Caco-2 (cell line): Measurements from ENCODE around the gene SAMD11. TPM values are rescaled to one million over a fixed set of nuclear protein-coding genes. Genes with fewer than 3 reads are reported as not detected.
"Not testable (repeated sequence)": the region's sequence is repeated elsewhere in the genome, so short reads cannot be mapped to it uniquely, and the experiment has no call there.

Source experiments
- Bru-seq: library from RNA; stranded (reverse); fragments of 400-500 nt; gene quantifications from one replicate; lab custom pipeline; 2021; lab: Mats Ljungman, UMichigan
- BruChase-seq, 2 experiments: library from RNA; stranded (reverse); fragments of 400-500 nt; gene quantifications; one replicate each; lab custom pipeline; 2021; lab: Mats Ljungman, UMichigan
- BruUV-seq: library from RNA; stranded (reverse); fragments of 400-500 nt; replicated peaks from 2 replicates; lab custom pipeline; 2021; lab: Mats Ljungman, UMichigan
- CTCF ChIA-PET: fragments of 300-600 bp; sonication (Branson Sonifier 250); formaldehyde crosslinking; loops from one replicate; lab custom pipeline; 2022; ENCODE audit warnings: antibody characterized with exemption; lab: Charles Lee
- POLR2A ChIA-PET: fragments of 300-600 bp; sonication (Branson Sonifier 250); formaldehyde crosslinking; loops from one replicate; lab custom pipeline; 2022; ENCODE audit warnings: antibody characterized with exemption; lab: Charles Lee
- DNase-seq, 2 experiments: peaks; one replicate each; pipeline versions ENCODE4 v3.0.0 to v3.0.0-alpha.2; 2020 to 2022
- H3K27me3 ChIP-seq: replicated peaks from 2 replicates; pipeline ENCODE4 v1.6.0; 2011; ENCODE audit warnings: low read length; ENCODE audit not compliant: control insufficient read depth, insufficient read depth
- H3K36me3 ChIP-seq: 2 replicates; pipeline ENCODE4 v1.5.1; 2011; ENCODE audit warnings: low read length; ENCODE audit not compliant: control insufficient read depth, insufficient read depth
- H3K4me1 ChIP-seq: fragments of 250-450 bp; sonication (Bioruptor Pico); 2 replicates; pipeline ENCODE4 v1.5.1; 2020; ENCODE audit warnings: mild to moderate bottlenecking
- H3K4me3 ChIP-seq: 2 replicates; pipeline ENCODE4 v1.5.1; 2011; ENCODE audit warnings: low read depth, mild to moderate bottlenecking, control low read depth, low read length
- H3K9me3 ChIP-seq: fragments of 250-450 bp; sonication (Bioruptor Pico); 2 replicates; pipeline ENCODE4 v1.5.1; 2020; ENCODE audit warnings: mild to moderate bottlenecking, moderate library complexity
- H3K27ac Mint-ChIP-seq: one replicate; pipeline ENCODE4 v1.8.0; 2022; ENCODE audit warnings: mixed read lengths; ENCODE audit not compliant: unreplicated experiment
- H3K27me3 Mint-ChIP-seq: one replicate; pipeline ENCODE4 v1.8.0; 2022; ENCODE audit warnings: mixed read lengths; ENCODE audit not compliant: insufficient read depth, unreplicated experiment
- H3K36me3 Mint-ChIP-seq: one replicate; pipeline ENCODE4 v1.8.0; 2022; ENCODE audit warnings: mild to moderate bottlenecking, mixed read lengths; ENCODE audit not compliant: insufficient read depth, unreplicated experiment
- H3K4me1 Mint-ChIP-seq: one replicate; pipeline ENCODE4 v1.8.0; 2022; ENCODE audit warnings: low read depth, mixed read lengths; ENCODE audit not compliant: unreplicated experiment
- H3K4me3 Mint-ChIP-seq: one replicate; pipeline ENCODE4 v1.8.0; 2022; ENCODE audit warnings: mild to moderate bottlenecking, moderate library complexity, mixed read lengths; ENCODE audit not compliant: unreplicated experiment
- H3K9me3 Mint-ChIP-seq: one replicate; pipeline ENCODE4 v1.8.0; 2022; ENCODE audit warnings: mixed read lengths; ENCODE audit not compliant: unreplicated experiment
- CTCF ChIP-seq, 2 experiments: fragments of 200-600 bp in 1 of 2; IDR thresholded peaks; 1 replicate in 1 of 2; 2 replicates in 1 of 2; pipeline versions ENCODE4 v1.5.1 to v1.8.0; 2011 to 2022; ENCODE audit warnings: antibody characterized with exemption in 1 of 2, control low read depth in 1 of 2, inconsistent platforms in 1 of 2, low read depth in 1 of 2, low read length in 1 of 2, mild to moderate bottlenecking in 1 of 2, moderate library complexity in 1 of 2; ENCODE audit not compliant: insufficient read depth in 1 of 2, severe bottlenecking in 1 of 2, unreplicated experiment in 1 of 2
- intact Hi-C: fragments of 100-400 bp; cut with micrococcal nuclease; formaldehyde crosslinking; loops from one replicate; pipeline ENCODE4 v1.10.0; 2022; ENCODE audit not compliant: unreplicated experiment
- long read RNA-seq: library from polyadenylated mRNA; stranded (forward); transcript quantifications from one replicate; pipeline ENCODE4 v2.0.0, GENCODE V29; 2022
- total RNA-seq: library from RNA; stranded (reverse); gene quantifications from 2 replicates; pipeline ENCODE4 v1.2.3, GENCODE V29; 2022

Gene SAMD11
- total RNA-seq (0.54 and 0.63 TPM in 2 replicates), Bru-seq, nascent RNA (percentile 10 among the genes with signal in this experiment), BruChase-seq, experiment 1, labeled RNA remaining after a 2-hour chase (not detected), BruChase-seq, experiment 2, labeled RNA remaining after a 6-hour chase (not detected)
- long read RNA-seq = 0 reads

GRCh38 chr1:923131-923990 lies at the start of gene SAMD11:
SAMD11 (plus strand) TSS chr1:923923; CDS start chr1:924432, 509 bp downstream.
- no peak for TF ChIP-seq CTCF (IDR thresholded peaks at IDR 0.05; ENCODE audit: insufficient read depth in 1 of 2, low read depth in 1 of 2, low read length in 1 of 2, severe bottlenecking in 1 of 2, unreplicated experiment in 1 of 2)

GRCh38 chr1:876428-877208 lies 47.1 kb upstream of the SAMD11 start:
- H3K4me3 ChIP-seq, BruUV-seq, H3K27ac Mint-ChIP-seq, H3K4me1 ChIP-seq, H3K27me3 Mint-ChIP-seq, H3K36me3 Mint-ChIP-seq, H3K27me3 ChIP-seq, intact Hi-C loops, POLR2A ChIA-PET, H3K4me1 Mint-ChIP-seq, CTCF ChIA-PET, H3K9me3 ChIP-seq, H3K36me3 ChIP-seq, H3K4me3 Mint-ChIP-seq, H3K9me3 Mint-ChIP-seq, DNase-seq: not testable (repeated sequence)

More at GRCh38 chr1:923131-923990, at the start of gene SAMD11:
- ChIA-PET CTCF (no interaction called here), POLR2A (no interaction called here)
- peaks cover 13% of the 10 kb centered on the region for H3K4me1 ChIP-seq
- no peaks in the 10 kb centered on the region for H3K9me3 Mint-ChIP-seq
- DNase-seq = peak; percentile 83 to 92
- peaks cover 18% of the 10 kb centered on the region for H3K27me3 Mint-ChIP-seq
- H3K36me3 Mint-ChIP-seq = no peaks in the 10 kb centered on the region
- no TSS peak for BruUV-seq
- H3K36me3 ChIP-seq = no peaks in the 10 kb centered on the region
- peak within 1 kb of the TSS; percentile 55 for H3K4me3 Mint-ChIP-seq
- H3K27me3 ChIP-seq = peaks cover 6% of the 10 kb centered on the region; the same call in 1 of the 2 replicates
- no peaks in the 10 kb centered on the region for H3K4me1 Mint-ChIP-seq
- no peak within 1 kb of the TSS for H3K27ac Mint-ChIP-seq
- intact Hi-C loops = no loop called here
- H3K4me3 ChIP-seq = peak within 1 kb of the TSS; percentile 24
- H3K9me3 ChIP-seq = no peaks in the 10 kb centered on the region

- DNase-seq, H3K36me3 Mint-ChIP-seq, H3K4me1 ChIP-seq, H3K4me3 Mint-ChIP-seq, H3K9me3 Mint-ChIP-seq, H3K36me3 ChIP-seq, BruUV-seq, POLR2A ChIA-PET, H3K4me1 Mint-ChIP-seq, CTCF ChIA-PET, H3K27me3 ChIP-seq, H3K9me3 ChIP-seq, H3K27ac Mint-ChIP-seq, intact Hi-C loops, H3K27me3 Mint-ChIP-seq, H3K4me3 ChIP-seq: not testable (repeated sequence)
These were observed 46.3 kb upstream of the SAMD11 start for GRCh38 chr1:877209-877986.

- H3K9me3 ChIP-seq, H3K4me3 Mint-ChIP-seq, POLR2A ChIA-PET, H3K36me3 ChIP-seq, H3K4me1 ChIP-seq, H3K36me3 Mint-ChIP-seq, H3K4me1 Mint-ChIP-seq, BruUV-seq, CTCF ChIA-PET, H3K9me3 Mint-ChIP-seq, DNase-seq, intact Hi-C loops, H3K4me3 ChIP-seq, H3K27ac Mint-ChIP-seq, H3K27me3 ChIP-seq: not testable (repeated sequence)
- peaks cover 13% of the 10 kb centered on the region for H3K27me3 Mint-ChIP-seq
These were observed 43.2 kb upstream of the SAMD11 start for GRCh38 chr1:880511-880910.

GRCh38 chr1:880915-881314 lies 42.8 kb upstream of the SAMD11 start:
- BruUV-seq, CTCF ChIA-PET: not testable (repeated sequence)

More at GRCh38 chr1:880915-881314, 42.8 kb upstream of the SAMD11 start:
- H3K27me3 ChIP-seq, H3K36me3 Mint-ChIP-seq, intact Hi-C loops, H3K4me1 ChIP-seq, H3K9me3 Mint-ChIP-seq, H3K36me3 ChIP-seq, H3K4me3 Mint-ChIP-seq, H3K27ac Mint-ChIP-seq, H3K4me1 Mint-ChIP-seq, H3K4me3 ChIP-seq, H3K9me3 ChIP-seq, DNase-seq, POLR2A ChIA-PET: not testable (repeated sequence)
- peaks cover 13% of the 10 kb centered on the region for H3K27me3 Mint-ChIP-seq
